Stimulated activated CD4-positive, alpha-beta T cell treated with anti-CD3 and anti-CD28 coated beads, Interleukin-12 subunit alpha, Interleukin-12 subunit beta, amount 100 ng/mL, for 4 hours (primary cell): Measurements from ENCODE around the gene CNTN5.
"Not testable (repeated sequence)": the region's sequence is repeated elsewhere in the genome, so short reads cannot be mapped to it uniquely, and the experiment has no call there.

Experiments
- DNase-seq: peaks from one replicate; pipeline ENCODE4 v3.0.0-alpha.2; 2020

Gene CNTN5

GRCh38 chr11:99020352-99021225, at the start of gene CNTN5:
Gene CNTN5 (plus strand): TSS chr11:99020949.
- DNase-seq, result peak; percentile 16

- DNase-seq, result no peak
These were observed 41.5 kb upstream of the CNTN5 start for GRCh38 chr11:98979205-98979604.

- DNase-seq, result no peak
These were observed 4.9 kb upstream of the CNTN5 start for GRCh38 chr11:99015634-99016454.

GRCh38 chr11:99019696-99020095, 1.1 kb upstream of the CNTN5 start:
- DNase-seq, result no peak

- DNase-seq, result no peak
These were observed 16.3 kb downstream of the CNTN5 start for GRCh38 chr11:99037057-99037456.

- DNase-seq, result no peak
These were observed 42.6 kb downstream of the CNTN5 start for GRCh38 chr11:99063331-99063730.

GRCh38 chr11:99065121-99065520, 44.4 kb downstream of the CNTN5 start:
- no peak for DNase-seq

GRCh38 chr11:99066618-99067317, 46.0 kb downstream of the CNTN5 start:
- no peak for DNase-seq

- DNase-seq, result no peak
These were observed 48.1 kb downstream of the CNTN5 start for GRCh38 chr11:99068832-99069231.

- no peak for DNase-seq
These were observed 49.2 kb downstream of the CNTN5 start for GRCh38 chr11:99069856-99070444.

GRCh38 chr11:99079576-99079975, 58.8 kb downstream of the CNTN5 start:
- DNase-seq, result no peak

GRCh38 chr11:99080154-99080553, 59.4 kb downstream of the CNTN5 start:
- no peak for DNase-seq

- no peak for DNase-seq
These were observed 77.5 kb downstream of the CNTN5 start for GRCh38 chr11:99098258-99098657.

- no peak for DNase-seq
These were observed 78.0 kb downstream of the CNTN5 start for GRCh38 chr11:99098751-99099150.

- DNase-seq, result no peak
These were observed 96.9 kb downstream of the CNTN5 start for GRCh38 chr11:99117603-99118002.

- not testable (repeated sequence) for DNase-seq
These were observed 113.1 kb downstream of the CNTN5 start for GRCh38 chr11:99133862-99134261.

- no peak for DNase-seq
These were observed 114.8 kb downstream of the CNTN5 start for GRCh38 chr11:99135508-99135907.

GRCh38 chr11:99142237-99142636, 121.5 kb downstream of the CNTN5 start:
- DNase-seq, result no peak

GRCh38 chr11:99148352-99148751, 127.6 kb downstream of the CNTN5 start:
- no peak for DNase-seq

- DNase-seq, result no peak
These were observed 133.5 kb downstream of the CNTN5 start for GRCh38 chr11:99154277-99154676.

- DNase-seq, result no peak
These were observed 139.7 kb downstream of the CNTN5 start for GRCh38 chr11:99160447-99160846.

- DNase-seq, result no peak
These were observed 142.1 kb downstream of the CNTN5 start for GRCh38 chr11:99162819-99163218.

- no peak for DNase-seq
These were observed 149.8 kb downstream of the CNTN5 start for GRCh38 chr11:99170591-99170990.
